Activated naive CD8-positive, alpha-beta T cell treated with anti-CD3 and anti-CD28 coated beads, Interleukin-2, amount 50 U/mL, for 24 hours (primary cell): ENCODE data around the gene TLR6.
A peak's percentile ranks its signal among the peaks of the same experiment; 100 is the strongest.

ENCODE experiments used
- ATAC-seq: fragments of 150-1000 bp; cut with Tn5 transposase; one replicate; pipeline ENCODE4 v1.10.0; 2021
- DNase-seq: peaks from one replicate; pipeline ENCODE4 v3.0.0; 2021
- H3K27ac Mint-ChIP-seq: one replicate; pipeline ENCODE4 v1.8.0; 2021; ENCODE audit warnings: mild to moderate bottlenecking, mixed read lengths
- H3K27me3 Mint-ChIP-seq: one replicate; pipeline ENCODE4 v1.8.0; 2021; ENCODE audit warnings: mixed read lengths
- H3K36me3 Mint-ChIP-seq: one replicate; pipeline ENCODE4 v1.8.0; 2021; ENCODE audit warnings: low read depth, mixed read lengths
- H3K4me1 Mint-ChIP-seq: one replicate; pipeline ENCODE4 v1.8.0; 2021; ENCODE audit warnings: mixed read lengths
- H3K4me3 Mint-ChIP-seq: one replicate; pipeline ENCODE4 v1.8.0; 2021; ENCODE audit warnings: mild to moderate bottlenecking, moderate library complexity, mixed read lengths
- H3K9me3 Mint-ChIP-seq: one replicate; pipeline ENCODE4 v1.8.0; 2021; ENCODE audit warnings: mixed read lengths

The TLR6 gene

DNA sequence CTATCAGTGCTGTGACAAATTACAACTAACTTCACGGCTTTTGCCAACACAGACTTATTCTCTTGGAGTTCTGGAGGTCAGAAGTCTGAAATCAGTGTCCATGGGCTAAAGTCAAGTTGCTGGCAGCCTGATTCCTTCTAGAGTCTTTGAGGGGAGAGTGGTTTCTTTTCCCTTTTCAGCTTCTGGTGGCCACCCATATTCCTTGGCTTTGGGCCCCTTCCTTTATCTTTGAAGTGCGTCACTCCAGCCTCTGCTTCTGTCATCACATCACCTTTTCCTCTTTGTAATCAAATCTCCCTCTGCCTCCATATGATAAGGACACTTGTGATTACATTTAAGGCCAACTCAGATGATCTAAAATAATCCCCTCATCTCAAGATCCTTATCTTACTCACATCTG lies 20.0 kb upstream of the TLR6 start:
- Mint-ChIP-seq H3K36me3 (no peaks in the 10 kb centered on the region), H3K27me3 (peaks cover 6% of the 10 kb centered on the region), H3K27ac (no peak overlapping the region), H3K4me3 (no peak overlapping the region), H3K4me1 (no peaks in the 10 kb centered on the region), H3K9me3 (no peaks in the 10 kb centered on the region)
- ATAC-seq (no peak), DNase-seq (no peak)

DNA sequence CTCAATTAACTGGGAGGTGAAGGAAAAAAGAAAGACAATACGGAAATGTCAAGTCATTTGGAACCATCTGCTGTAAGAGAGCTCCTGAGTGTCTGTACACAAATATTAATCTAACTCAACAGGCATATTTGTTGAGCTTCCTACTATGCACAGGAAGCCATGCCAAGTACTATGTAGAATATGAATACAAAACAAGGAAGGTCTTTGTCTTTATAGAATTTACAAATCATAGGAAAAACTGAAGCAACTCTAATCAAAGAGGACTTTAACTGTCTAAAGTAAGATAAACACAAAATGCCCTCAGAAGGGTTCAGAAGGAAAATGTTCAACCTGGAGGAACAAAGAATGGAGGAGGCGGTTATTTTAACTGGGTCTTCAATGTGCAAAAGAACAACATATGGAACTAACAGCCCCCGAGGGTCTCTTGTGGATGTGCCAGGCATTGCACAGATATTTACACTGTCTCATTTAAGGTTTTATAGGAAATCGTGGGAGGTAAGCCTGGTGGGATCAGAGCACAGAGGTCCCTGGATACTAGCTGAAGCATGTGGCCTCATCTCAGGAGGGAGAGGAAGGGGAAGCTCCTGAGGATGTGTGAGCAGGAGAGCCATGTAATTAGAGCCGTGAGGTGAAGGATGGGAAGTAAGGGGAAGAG lies 16.8 kb upstream of the TLR6 start:
- Mint-ChIP-seq H3K27ac (no peak overlapping the region), H3K36me3 (no peaks in the 10 kb centered on the region), H3K27me3 (peaks cover 15% of the 10 kb centered on the region), H3K4me1 (no peaks in the 10 kb centered on the region), H3K9me3 (no peaks in the 10 kb centered on the region), H3K4me3 (no peak overlapping the region)
- ATAC-seq: no peak
- DNase-seq: no peak

DNA sequence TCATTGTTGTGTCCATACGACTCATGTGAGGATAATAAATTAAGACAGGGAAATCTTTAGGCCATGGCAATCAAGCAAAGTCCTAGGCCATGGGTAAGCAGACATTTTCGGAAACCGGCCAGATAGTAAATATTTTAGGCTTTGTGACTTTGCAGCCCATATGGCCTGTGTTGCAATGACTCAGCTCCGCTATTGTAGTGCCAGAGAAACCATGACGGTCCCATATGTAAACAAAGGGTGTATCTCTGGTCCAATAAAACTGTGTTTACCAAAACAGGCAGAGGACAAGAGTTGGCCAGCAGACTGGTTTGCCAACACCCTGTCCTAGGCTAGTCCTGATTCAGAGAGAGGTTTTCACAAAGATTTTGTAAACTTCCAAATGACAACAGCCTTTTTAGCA lies 16.0 kb upstream of the TLR6 start:
- Mint-ChIP-seq H3K36me3 (no peaks in the 10 kb centered on the region), H3K27ac (no peak overlapping the region)
- no peak for ATAC-seq

DNA sequence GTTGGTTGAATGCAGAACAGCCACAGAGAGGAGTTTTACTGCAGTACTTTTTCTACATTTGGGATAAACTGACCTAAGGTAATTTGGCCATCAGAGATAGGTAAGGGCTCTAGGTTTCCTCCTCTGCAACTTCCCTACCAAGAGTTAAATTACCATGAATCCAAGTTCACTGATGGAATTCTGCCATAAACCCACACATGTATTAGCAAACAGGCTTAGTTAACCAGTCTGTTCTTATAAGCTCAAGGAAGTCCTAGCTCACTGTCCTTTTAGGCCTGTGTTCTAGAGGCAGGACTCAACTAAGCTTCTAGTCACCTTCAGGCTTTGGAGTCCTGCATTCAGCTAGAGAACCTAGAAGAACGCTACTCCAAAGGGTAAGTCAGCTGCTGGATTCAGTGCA lies 15.0 kb upstream of the TLR6 start:
- no peak overlapping the region for H3K4me3 Mint-ChIP-seq
- ATAC-seq (no peak), DNase-seq (no peak)
- H3K4me1 Mint-ChIP-seq: peaks cover 4% of the 10 kb centered on the region
- peaks cover 22% of the 10 kb centered on the region for H3K27me3 Mint-ChIP-seq
- no peaks in the 10 kb centered on the region for H3K9me3 Mint-ChIP-seq
- H3K27ac Mint-ChIP-seq: no peak overlapping the region
- H3K36me3 Mint-ChIP-seq: no peaks in the 10 kb centered on the region

More for the DNA sequence above, 16.0 kb upstream of the TLR6 start:
- Mint-ChIP-seq H3K4me1 (no peaks in the 10 kb centered on the region), H3K9me3 (no peaks in the 10 kb centered on the region), H3K4me3 (no peak overlapping the region), H3K27me3 (peaks cover 19% of the 10 kb centered on the region)
- DNase-seq: no peak

DNA sequence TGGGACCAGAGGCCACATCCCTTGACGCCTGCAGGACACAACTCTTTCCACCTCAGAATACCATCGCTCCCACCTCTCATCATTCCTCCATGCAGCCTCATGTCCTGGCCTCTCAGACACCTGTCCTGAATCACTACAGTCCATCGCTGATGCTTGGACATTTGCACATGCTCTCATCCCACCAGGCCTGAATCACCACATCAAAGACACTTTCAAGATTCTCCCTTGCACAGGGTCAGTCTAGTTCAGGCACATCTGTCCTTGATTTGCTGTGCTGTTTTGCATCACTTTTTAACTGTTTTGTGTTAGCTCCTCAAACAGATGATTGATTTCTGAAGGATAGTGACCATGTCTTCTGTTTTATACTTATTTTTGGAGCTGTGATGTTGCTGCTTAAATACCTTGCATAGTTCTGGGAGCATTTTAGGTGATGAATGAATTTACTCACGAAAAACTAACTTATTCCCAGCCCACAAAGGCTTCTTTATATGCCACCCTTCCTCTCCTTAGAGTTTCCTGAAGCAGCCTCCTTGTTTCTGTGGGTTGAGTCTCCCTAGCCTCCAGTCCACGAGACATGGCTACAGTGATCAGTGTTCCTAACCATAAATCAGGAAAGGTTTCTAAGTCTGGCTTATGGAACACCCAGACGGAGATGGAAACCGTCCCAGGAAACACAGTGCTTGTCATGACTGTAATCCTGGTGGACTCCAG lies 13.6 kb upstream of the TLR6 start:
- peaks cover 22% of the 10 kb centered on the region for H3K27me3 Mint-ChIP-seq
- no peak overlapping the region for H3K27ac Mint-ChIP-seq
- H3K4me3 Mint-ChIP-seq: no peak overlapping the region
- ATAC-seq (no peak), DNase-seq (no peak)
- H3K36me3 Mint-ChIP-seq: no peaks in the 10 kb centered on the region
- peaks cover 9% of the 10 kb centered on the region for H3K4me1 Mint-ChIP-seq
- no peaks in the 10 kb centered on the region for H3K9me3 Mint-ChIP-seq

DNA sequence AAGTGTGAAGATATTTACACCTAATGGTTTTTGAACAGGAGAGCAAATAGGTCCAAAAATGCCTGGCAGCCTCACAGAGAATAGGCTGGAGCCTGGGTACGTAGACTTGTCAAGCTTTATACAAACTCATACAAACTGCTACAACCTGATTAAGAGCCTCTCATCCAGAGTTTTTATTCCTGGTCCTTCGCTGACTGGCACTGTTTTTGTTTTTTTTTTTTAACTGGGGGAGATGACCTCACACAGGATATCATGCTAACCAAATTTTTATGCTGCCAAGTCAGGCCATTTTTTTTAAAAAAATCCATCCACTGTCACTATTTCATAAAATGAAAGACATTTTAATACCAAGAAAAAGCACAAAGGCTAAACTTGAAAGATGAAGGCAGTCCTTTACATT lies 12.9 kb upstream of the TLR6 start:
- ATAC-seq: no peak
- H3K4me3 Mint-ChIP-seq: no peak overlapping the region
- no peak overlapping the region for H3K27ac Mint-ChIP-seq
- no peak for DNase-seq
- H3K36me3 Mint-ChIP-seq: no peaks in the 10 kb centered on the region
- H3K9me3 Mint-ChIP-seq: no peaks in the 10 kb centered on the region
- H3K4me1 Mint-ChIP-seq: peaks cover 10% of the 10 kb centered on the region
- peaks cover 18% of the 10 kb centered on the region for H3K27me3 Mint-ChIP-seq

DNA sequence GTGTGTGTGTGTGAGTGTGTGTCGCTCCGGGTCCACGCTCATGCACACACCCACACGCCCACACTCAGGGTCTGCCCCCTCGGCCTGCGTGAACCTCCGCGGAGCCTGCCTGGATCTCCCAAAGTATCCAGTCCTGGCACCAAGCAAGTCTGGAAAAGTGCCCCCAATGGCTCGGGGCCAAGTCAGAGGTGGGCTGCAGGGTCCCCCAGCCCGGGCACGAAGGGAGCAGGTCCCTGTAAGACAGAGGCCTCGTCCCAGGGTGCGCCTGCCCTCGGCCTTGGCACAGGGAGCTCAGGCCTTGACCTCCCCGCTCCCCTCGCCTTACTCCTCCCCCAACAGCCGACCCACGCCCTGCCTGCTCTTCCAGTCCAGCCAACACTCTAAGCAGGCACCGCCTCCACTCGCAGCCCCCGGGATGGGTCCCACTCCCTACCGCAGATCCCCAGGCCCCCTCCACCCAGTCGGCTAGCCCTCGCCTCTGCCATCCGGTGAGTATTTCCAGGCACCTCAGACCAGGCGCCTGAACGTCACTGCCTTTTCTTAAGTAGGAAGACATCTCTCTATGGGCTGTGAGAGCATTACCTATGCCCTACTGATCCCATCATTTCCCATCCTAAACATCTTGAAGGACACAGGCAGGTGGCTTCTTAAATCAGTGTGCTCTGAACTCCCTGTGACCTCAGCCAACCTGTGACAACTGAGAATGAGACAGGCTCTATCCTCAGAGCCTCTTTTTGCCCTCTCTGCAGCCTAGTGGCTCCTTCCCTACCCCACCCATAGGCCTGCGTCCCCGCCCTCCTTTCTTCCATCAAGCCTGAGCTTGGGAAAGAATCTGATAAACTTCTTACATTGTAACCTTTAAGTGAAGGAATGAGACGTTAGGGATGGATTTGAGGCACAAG lies 11.7 kb upstream of the TLR6 start:
- Mint-ChIP-seq H3K27ac (no peak overlapping the region), H3K27me3 (peaks cover 21% of the 10 kb centered on the region), H3K4me1 (peaks cover 10% of the 10 kb centered on the region), H3K4me3 (peak overlapping the region; percentile 56), H3K36me3 (no peaks in the 10 kb centered on the region), H3K9me3 (no peaks in the 10 kb centered on the region)
- ATAC-seq (peak; percentile 20), DNase-seq (no peak)

DNA sequence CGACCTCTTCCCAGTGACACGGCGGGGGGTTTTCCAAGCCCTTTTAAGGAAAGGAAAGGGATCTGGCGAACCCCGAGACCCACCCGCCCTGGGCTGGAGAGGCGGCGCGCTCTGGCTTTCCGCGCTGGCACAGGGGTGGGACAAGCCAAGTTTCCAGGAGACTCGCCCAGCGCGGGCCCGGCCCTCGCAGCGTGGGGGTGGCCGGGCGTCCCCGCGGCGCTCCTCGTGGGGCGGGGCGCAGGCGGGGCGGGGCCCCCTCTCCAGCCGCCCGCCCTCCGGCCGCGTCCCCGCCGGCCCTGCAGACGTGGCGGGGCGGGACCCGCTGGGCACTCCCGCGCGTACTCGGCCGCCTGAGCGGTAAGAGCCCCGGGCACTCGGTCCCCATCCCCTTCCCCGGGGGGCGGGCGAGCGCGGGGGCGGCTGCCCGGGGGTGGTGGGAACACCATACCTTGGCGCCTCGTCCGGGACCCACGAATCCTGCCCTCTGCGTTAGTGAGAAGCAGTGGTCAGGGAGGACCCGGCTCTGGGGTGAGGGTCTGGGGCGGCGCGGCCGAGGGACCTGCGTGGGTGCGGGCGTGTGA lies 11.0 kb upstream of the TLR6 start, which contains the start of gene FAM114A1:
Gene FAM114A1, plus strand, starts transcription at position 329 of the 581 bp plus-strand sequence. CDS start 10,273 bp downstream, outside the sequence.
- peak within 1 kb of the TSS; percentile 24 for H3K27ac Mint-ChIP-seq

DNA sequence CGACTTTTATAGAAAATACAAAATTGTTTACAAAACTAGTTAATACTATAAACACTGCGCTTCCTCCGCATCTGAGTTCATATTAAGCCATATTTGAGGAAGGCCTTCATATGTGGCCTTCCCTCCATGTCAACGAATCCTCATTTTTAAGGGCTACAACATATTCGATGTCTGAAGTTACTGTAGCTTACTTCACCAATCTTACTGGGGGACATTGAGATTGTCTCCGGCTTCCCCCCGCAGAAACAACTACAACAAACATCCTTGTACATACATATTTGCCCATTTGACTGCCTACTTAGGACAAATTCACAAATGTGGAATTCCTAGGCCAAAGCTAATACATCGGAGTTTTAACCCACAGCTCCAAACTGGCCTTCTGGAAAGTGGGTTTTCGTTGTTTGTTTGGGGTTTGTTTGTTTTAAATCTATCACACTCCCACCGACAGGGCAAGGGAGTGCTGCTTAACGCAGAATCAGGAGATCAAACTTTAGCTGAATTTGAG lies 10.4 kb upstream of the TLR6 start:
- peak overlapping the region; percentile 24 for H3K27ac Mint-ChIP-seq

More for the DNA sequence above, 11.0 kb upstream of the TLR6 start, which contains the start of gene FAM114A1:
- Mint-ChIP-seq H3K4me1 (peaks cover 10% of the 10 kb centered on the region), H3K27me3 (peaks cover 23% of the 10 kb centered on the region), H3K4me3 (peak within 1 kb of the TSS; percentile 71), H3K9me3 (no peaks in the 10 kb centered on the region), H3K36me3 (no peaks in the 10 kb centered on the region)
- ATAC-seq (peak; percentile 75), DNase-seq (peak; percentile 37)

DNA sequence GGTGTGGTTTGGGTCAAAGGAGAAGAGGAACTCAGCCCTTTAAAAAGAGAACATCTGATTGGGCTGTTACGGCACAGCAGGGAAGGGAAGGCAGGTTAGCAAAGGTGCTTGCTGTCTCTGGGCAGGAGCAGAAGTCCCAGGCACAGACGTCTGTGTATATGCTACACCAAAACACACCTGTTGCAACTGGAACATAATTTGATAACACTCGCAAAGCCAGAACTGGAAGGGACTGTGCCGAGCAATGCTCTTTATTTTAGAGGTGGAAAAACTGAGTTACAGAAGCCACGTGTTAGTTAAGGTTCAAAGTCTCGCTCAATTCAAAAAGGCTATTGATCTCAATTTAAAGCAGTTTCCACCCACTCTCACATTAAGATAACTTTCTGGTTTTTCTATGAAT lies 8.8 kb upstream of the TLR6 start:
- H3K27ac Mint-ChIP-seq: no peak overlapping the region
- ATAC-seq (peak; percentile 29), DNase-seq (no peak)
- peaks cover 23% of the 10 kb centered on the region for H3K27me3 Mint-ChIP-seq
- no peaks in the 10 kb centered on the region for H3K9me3 Mint-ChIP-seq
- H3K36me3 Mint-ChIP-seq: no peaks in the 10 kb centered on the region
- peaks cover 14% of the 10 kb centered on the region for H3K4me1 Mint-ChIP-seq
- H3K4me3 Mint-ChIP-seq: no peak overlapping the region

More for the DNA sequence above, 10.4 kb upstream of the TLR6 start:
- no peaks in the 10 kb centered on the region for H3K9me3 Mint-ChIP-seq
- DNase-seq: no peak
- H3K4me1 Mint-ChIP-seq: peaks cover 10% of the 10 kb centered on the region
- peak overlapping the region; percentile 71 for H3K4me3 Mint-ChIP-seq
- H3K36me3 Mint-ChIP-seq: no peaks in the 10 kb centered on the region
- peaks cover 23% of the 10 kb centered on the region for H3K27me3 Mint-ChIP-seq
- no peak for ATAC-seq

DNA sequence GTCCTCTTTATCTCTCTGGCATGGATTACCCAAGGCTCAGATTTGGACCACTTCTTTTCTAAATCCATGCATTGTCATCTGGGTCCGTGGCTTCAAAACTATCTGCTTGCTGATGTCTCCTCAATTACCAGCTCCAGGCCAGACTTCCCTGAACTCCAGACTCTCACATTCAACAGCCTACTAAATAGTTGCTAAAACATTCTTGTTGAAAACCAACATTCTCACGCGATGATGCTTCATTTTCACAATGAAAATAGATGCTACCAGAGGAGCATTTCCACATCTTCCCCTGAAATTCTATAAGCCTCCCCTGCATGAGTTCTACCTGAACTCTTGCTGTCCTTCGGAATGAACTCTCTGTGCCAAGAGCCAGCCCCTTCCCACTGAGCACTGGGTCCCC lies 5.2 kb upstream of the TLR6 start:
- no peak for DNase-seq
- no peak overlapping the region for H3K4me3 Mint-ChIP-seq

DNA sequence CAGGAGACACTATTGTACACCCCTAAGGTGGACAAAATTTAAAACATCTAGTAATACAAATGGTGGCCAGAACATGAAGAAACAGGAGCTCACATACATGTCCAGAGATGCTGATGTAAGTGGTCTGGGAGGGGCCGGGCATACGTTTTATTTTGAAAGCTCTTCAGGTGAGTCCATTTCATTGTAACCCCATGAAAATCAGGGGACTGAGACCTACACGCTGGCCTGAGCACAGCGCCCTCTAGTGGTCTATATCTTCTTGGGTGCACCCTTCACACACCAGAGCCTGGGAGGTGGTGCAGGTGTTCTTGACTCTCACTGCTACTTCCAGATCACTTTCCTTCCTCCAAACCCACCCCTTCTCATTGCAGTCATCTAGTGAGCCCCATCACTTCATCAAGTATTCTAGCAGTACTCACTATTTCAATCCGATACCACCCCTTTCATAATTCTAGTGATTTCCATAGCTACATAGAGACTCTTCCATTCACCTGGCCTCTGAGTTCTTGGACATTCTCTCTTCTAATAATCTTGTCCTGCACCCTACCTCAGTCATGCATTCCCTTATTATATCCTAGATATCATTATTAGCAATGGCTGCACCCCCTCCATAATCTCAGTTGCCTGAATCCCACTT lies 4.3 kb upstream of the TLR6 start:
- Mint-ChIP-seq H3K27ac (no peak overlapping the region), H3K4me1 (peaks cover 40% of the 10 kb centered on the region), H3K27me3 (peaks cover 7% of the 10 kb centered on the region), H3K36me3 (no peaks in the 10 kb centered on the region), H3K4me3 (no peak overlapping the region), H3K9me3 (no peaks in the 10 kb centered on the region)
- peak; percentile 67 for DNase-seq
- ATAC-seq: peak; percentile 60

More for the DNA sequence above, 5.2 kb upstream of the TLR6 start:
- Mint-ChIP-seq H3K27me3 (peaks cover 7% of the 10 kb centered on the region), H3K4me1 (peaks cover 31% of the 10 kb centered on the region), H3K27ac (no peak overlapping the region), H3K36me3 (no peaks in the 10 kb centered on the region), H3K9me3 (no peaks in the 10 kb centered on the region)
- no peak for ATAC-seq

DNA sequence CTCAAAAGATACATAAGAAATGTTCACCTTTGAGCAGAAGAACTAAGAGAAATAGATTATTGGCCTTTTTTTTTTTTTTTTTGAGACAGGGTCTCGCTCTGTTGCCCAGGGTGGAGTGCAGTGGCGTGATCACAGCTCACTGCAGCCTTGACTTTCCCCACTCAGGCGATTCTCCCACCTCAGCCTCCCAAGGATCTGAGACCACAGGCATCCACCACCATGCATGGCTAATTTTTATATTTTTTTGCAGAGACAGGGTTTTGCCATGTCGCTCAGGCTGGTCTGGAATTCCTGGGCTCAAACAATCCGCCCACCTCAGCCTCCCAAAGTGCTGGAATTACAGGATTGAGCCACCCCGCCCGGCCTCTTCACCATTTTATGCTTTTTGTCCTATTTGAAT lies 2.9 kb upstream of the TLR6 start:
- Mint-ChIP-seq H3K36me3 (no peaks in the 10 kb centered on the region), H3K4me1 (peaks cover 40% of the 10 kb centered on the region), H3K9me3 (no peaks in the 10 kb centered on the region), H3K27ac (no peak overlapping the region), H3K4me3 (no peak overlapping the region), H3K27me3 (peaks cover 6% of the 10 kb centered on the region)
- DNase-seq (no peak), ATAC-seq (no peak)

DNA sequence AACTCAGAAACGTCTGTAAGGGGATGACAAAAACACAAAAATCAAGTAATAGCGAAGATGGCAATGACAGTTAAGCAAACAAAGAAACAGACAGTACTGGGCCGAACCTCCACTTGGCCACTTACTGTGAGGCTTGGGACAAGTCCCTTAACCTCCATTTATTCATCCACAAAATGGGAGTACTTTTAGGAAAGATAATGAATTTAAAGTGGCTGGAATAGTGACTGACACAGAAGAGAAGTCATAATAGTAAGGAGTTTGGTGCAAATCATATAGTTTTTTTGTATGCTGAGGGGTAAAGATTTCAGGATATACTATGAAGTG lies 1.4 kb upstream of the TLR6 start:
- no peak for DNase-seq
- peaks cover 40% of the 10 kb centered on the region for H3K4me1 Mint-ChIP-seq
- peak overlapping the region; percentile 80 for H3K4me3 Mint-ChIP-seq
- no peak for ATAC-seq
- peaks cover 2% of the 10 kb centered on the region for H3K27me3 Mint-ChIP-seq
- H3K36me3 Mint-ChIP-seq: no peaks in the 10 kb centered on the region
- H3K9me3 Mint-ChIP-seq: no peaks in the 10 kb centered on the region
- H3K27ac Mint-ChIP-seq: peak overlapping the region; percentile 79
